GM23338 (cell line): ENCODE results near the gene PDE4D.

Experiments used
- CTCF ChIP-seq, 2 experiments: fragments of 200-600 bp in 1 of 2; sonication (generic) in 1 of 2; conservative IDR thresholded peaks; 2 replicates each; pipeline versions ENCODE4 v1.5.1 to v1.6.1; 2016 to 2017; ENCODE audit warnings: antibody characterized with exemption in 2 of 2, low read depth in 2 of 2, mild to moderate bottlenecking in 2 of 2, moderate library complexity in 1 of 2
- EZH2 ChIP-seq: fragments of 200-600 bp; sonication (generic); IDR thresholded peaks from one replicate; pipeline ENCODE4 v1.8.0; 2017; ENCODE audit warnings: antibody characterized with exemption, mild to moderate bottlenecking, low read depth; ENCODE audit not compliant: unreplicated experiment
- POLR2AphosphoS5 ChIP-seq: IDR thresholded peaks from 2 replicates; pipeline ENCODE4 v1.6.1; 2016; ENCODE audit warnings: antibody characterized with exemption, low read depth
- STAT1 ChIP-seq: IDR thresholded peaks from one replicate; pipeline ENCODE4 v1.6.1; 2016; ENCODE audit warnings: antibody characterized with exemption; ENCODE audit not compliant: unreplicated experiment
- ZNF462 ChIP-seq: fragments of 250-450 bp; sonication (Bioruptor Pico); IDR thresholded peaks from 2 replicates; pipeline ENCODE4 v1.5.0; 2020; ENCODE audit warnings: mild to moderate bottlenecking, moderate library complexity
- TF ChIP-seq, protein P1 (sequence below): IDR thresholded peaks from 2 replicates; pipeline ENCODE4 v1.6.1; 2016; ENCODE audit warnings: antibody characterized with exemption
- TF ChIP-seq, protein P2 (sequence below): IDR thresholded peaks from one replicate; pipeline ENCODE4 v1.6.1; 2018; ENCODE audit warnings: antibody characterized with exemption; ENCODE audit not compliant: unreplicated experiment

- TF ChIP-seq CTCF (conservative IDR thresholded peaks at IDR 0.05; ENCODE audit: low read depth in 2 of 2) (no peak), EZH2 (no peak), POLR2AphosphoS5 (no peak), STAT1 (no peak), ZNF462 (CRISPR knock-in tag) (no peak)
- TF ChIP-seq, protein P1, sequence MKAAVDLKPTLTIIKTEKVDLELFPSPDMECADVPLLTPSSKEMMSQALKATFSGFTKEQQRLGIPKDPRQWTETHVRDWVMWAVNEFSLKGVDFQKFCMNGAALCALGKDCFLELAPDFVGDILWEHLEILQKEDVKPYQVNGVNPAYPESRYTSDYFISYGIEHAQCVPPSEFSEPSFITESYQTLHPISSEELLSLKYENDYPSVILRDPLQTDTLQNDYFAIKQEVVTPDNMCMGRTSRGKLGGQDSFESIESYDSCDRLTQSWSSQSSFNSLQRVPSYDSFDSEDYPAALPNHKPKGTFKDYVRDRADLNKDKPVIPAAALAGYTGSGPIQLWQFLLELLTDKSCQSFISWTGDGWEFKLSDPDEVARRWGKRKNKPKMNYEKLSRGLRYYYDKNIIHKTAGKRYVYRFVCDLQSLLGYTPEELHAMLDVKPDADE: no peak
- TF ChIP-seq, protein P2, sequence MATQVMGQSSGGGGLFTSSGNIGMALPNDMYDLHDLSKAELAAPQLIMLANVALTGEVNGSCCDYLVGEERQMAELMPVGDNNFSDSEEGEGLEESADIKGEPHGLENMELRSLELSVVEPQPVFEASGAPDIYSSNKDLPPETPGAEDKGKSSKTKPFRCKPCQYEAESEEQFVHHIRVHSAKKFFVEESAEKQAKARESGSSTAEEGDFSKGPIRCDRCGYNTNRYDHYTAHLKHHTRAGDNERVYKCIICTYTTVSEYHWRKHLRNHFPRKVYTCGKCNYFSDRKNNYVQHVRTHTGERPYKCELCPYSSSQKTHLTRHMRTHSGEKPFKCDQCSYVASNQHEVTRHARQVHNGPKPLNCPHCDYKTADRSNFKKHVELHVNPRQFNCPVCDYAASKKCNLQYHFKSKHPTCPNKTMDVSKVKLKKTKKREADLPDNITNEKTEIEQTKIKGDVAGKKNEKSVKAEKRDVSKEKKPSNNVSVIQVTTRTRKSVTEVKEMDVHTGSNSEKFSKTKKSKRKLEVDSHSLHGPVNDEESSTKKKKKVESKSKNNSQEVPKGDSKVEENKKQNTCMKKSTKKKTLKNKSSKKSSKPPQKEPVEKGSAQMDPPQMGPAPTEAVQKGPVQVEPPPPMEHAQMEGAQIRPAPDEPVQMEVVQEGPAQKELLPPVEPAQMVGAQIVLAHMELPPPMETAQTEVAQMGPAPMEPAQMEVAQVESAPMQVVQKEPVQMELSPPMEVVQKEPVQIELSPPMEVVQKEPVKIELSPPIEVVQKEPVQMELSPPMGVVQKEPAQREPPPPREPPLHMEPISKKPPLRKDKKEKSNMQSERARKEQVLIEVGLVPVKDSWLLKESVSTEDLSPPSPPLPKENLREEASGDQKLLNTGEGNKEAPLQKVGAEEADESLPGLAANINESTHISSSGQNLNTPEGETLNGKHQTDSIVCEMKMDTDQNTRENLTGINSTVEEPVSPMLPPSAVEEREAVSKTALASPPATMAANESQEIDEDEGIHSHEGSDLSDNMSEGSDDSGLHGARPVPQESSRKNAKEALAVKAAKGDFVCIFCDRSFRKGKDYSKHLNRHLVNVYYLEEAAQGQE: no peak
Measured at GRCh38 chr5:59615272-59615671, 278.3 kb downstream of the PDE4D start.
